Activated T-cell treated with anti-CD3 and anti-CD28 coated beads, Interleukin-2, amount 50 U/mL, for 24 hours (primary cell): ENCODE measurements around the gene MARCHF2.
"Not testable (repeated sequence)": the region's sequence is repeated elsewhere in the genome, so short reads cannot be mapped to it uniquely, and the experiment has no call there.

ENCODE experiments used
- DNase-seq: peaks from one replicate; pipeline ENCODE4 v3.0.0-alpha.2; 2020
- H3K27ac Mint-ChIP-seq: 2 replicates; pipeline ENCODE4 v1.8.0; 2020; ENCODE audit warnings: mild to moderate bottlenecking, mixed read lengths
- H3K27me3 Mint-ChIP-seq: 2 replicates; pipeline ENCODE4 v1.8.0; 2020; ENCODE audit warnings: mixed read lengths
- H3K36me3 Mint-ChIP-seq: 2 replicates; pipeline ENCODE4 v1.8.0; 2020; ENCODE audit warnings: low read depth, mixed read lengths
- H3K4me1 Mint-ChIP-seq: 2 replicates; pipeline ENCODE4 v1.8.0; 2020; ENCODE audit warnings: low read depth, mixed read lengths
- H3K4me3 Mint-ChIP-seq: 2 replicates; pipeline ENCODE4 v1.8.0; 2020; ENCODE audit warnings: mild to moderate bottlenecking, moderate library complexity, mixed read lengths
- H3K9me3 Mint-ChIP-seq: 2 replicates; pipeline ENCODE4 v1.8.0; 2020; ENCODE audit warnings: mixed read lengths

The MARCHF2 gene

DNA sequence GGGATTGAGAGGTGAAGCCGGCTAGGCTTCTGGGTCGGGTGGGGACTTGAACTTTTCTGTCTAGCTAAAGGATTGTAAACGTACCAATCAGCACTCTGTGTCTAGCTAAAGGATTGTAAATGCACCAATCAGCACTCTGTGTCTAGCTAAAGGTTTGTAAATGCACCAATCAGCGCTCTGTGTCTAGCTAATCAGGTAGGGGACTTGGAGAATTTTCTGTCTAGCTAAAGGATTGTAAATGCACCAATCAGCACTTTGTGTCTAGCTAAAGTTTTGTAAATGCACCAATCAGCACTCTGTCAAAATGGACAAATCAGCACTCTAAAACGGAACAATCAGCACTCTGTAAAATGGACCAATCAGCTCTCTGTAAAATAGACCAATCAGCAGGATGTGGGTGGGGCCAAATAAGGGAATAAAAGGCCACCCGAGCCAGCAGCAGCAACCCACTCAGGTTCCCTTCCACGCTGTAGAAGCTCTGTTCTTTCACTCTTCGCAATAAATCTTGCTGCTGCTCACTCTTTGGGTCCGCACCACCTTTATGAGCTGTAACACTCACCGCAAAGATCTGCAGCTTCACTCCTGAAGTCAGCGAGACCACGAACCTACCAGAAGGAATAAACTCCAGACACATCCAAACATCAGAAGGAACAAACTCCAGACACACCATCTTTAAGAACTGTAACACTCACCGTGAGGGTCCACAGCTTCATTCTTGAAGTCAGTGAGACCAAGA, 33.8 kb upstream of the MARCHF2 start:
- not testable (repeated sequence) for H3K27ac Mint-ChIP-seq, H3K4me3 Mint-ChIP-seq, H3K9me3 Mint-ChIP-seq, H3K4me1 Mint-ChIP-seq, H3K27me3 Mint-ChIP-seq, DNase-seq
- H3K36me3 Mint-ChIP-seq: peaks cover 10% of the 10 kb centered on the region

DNA sequence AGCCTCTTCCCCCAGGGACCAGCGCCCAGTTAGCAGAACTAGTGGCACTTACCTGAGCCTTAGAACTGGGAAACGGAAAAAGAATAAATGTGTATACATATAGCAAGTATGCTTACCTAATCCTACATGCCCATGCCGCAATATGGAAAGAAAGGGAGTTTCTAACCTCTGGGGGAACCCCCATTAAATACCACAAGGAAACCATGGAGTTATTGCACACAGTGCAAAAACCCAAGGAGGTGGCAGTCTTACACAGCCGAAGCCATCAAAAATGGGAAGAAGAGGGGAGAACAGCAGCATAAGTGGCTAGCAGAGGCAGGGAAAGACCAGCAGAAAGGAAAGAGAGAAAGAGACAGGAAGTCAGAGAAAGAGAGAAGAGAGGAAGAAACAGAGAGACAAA, 28.5 kb upstream of the MARCHF2 start:
- not testable (repeated sequence) for DNase-seq, H3K36me3 Mint-ChIP-seq, H3K4me3 Mint-ChIP-seq, H3K9me3 Mint-ChIP-seq, H3K4me1 Mint-ChIP-seq, H3K27ac Mint-ChIP-seq, H3K27me3 Mint-ChIP-seq

DNA sequence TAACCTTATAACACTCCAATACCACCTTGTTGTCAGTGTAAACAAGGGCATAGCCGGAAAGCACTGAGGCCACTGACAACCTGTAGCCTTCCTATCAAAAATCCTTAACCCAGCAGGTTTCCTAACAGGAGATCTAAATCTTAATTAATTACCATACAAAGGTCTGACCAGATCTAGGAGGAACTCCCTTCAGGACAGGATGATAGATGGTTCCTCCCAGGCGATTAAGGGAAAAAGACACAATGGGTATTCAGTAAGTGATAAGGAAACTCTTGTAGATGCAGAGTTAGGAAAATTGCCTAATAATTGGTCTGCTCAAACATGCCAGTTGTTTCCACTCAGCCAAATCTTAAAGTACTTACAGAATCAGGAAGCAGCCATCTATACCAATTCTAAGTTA, 28.0 kb upstream of the MARCHF2 start:
- peaks cover 10% of the 10 kb centered on the region for H3K36me3 Mint-ChIP-seq
- not testable (repeated sequence) for H3K4me3 Mint-ChIP-seq, H3K9me3 Mint-ChIP-seq, H3K4me1 Mint-ChIP-seq, H3K27ac Mint-ChIP-seq, H3K27me3 Mint-ChIP-seq, DNase-seq

DNA sequence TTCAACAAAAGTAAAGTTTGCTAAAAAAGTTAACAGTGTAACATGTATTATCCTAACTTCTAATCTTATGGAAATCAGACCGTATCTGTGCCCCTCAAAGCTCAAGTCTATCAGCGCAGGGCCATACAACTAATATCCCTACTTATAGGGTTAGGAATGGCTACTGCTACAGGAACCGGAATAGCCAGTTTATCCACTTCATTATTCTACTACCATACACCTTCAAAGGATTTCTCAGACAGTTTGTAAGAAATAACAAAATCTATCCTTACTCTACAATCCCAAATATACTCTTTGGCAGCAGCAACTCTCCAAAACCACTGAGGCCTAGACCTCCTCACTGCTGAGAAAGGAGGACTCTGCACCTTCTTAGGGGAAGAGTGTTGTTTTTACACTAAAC, 27.5 kb upstream of the MARCHF2 start:
- not testable (repeated sequence) for H3K4me3 Mint-ChIP-seq, H3K27ac Mint-ChIP-seq, H3K4me1 Mint-ChIP-seq, H3K9me3 Mint-ChIP-seq, H3K27me3 Mint-ChIP-seq, DNase-seq
- H3K36me3 Mint-ChIP-seq: peaks cover 12% of the 10 kb centered on the region

DNA sequence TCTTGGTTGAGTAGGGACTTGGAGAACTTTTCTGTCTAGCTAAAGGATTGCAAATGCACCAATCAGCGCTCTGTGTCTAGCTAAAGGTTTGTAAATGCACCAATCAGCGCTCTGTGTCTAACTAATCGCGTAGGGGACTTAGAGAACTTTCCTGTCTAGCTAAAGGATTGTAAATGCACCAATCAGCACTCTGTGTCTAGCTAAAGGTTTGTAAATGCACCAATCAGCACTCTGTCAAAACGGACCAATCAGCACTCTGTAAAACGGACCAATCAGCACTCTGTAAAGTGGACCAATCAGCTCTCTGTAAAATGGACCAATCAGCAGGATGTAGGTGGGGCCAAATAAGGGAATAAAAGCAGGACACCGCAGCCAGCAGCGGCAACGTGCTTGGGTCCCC, 26.7 kb upstream of the MARCHF2 start:
- not testable (repeated sequence) for H3K27ac Mint-ChIP-seq, H3K4me3 Mint-ChIP-seq, H3K9me3 Mint-ChIP-seq, H3K27me3 Mint-ChIP-seq, DNase-seq
- peaks cover 15% of the 10 kb centered on the region for H3K4me1 Mint-ChIP-seq
- H3K36me3 Mint-ChIP-seq: peaks cover 12% of the 10 kb centered on the region

DNA sequence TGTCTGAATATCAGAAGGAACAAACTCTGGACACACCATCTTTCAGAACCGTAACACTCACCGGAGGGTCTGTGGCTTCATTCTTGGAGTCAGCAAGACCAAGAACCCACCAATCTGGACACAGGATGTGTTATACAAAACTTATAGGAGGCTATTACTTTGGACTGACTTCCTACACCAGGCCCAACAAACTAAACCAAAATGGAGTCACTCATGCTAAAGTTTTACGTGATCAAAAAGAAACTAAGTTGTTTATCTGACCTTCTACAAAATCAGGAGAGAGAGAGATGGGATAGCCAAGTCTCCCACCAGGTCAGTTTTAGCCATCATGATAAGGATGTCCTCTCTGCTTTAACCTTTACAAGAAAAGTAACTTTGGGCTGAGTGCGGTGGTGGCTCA, 26.1 kb upstream of the MARCHF2 start:
- H3K27ac Mint-ChIP-seq: no peak overlapping the region
- DNase-seq: no peak
- peaks cover 12% of the 10 kb centered on the region for H3K36me3 Mint-ChIP-seq
- H3K9me3 Mint-ChIP-seq: no peaks in the 10 kb centered on the region
- no peaks in the 10 kb centered on the region for H3K27me3 Mint-ChIP-seq
- peaks cover 21% of the 10 kb centered on the region for H3K4me1 Mint-ChIP-seq
- H3K4me3 Mint-ChIP-seq: no peak overlapping the region

DNA sequence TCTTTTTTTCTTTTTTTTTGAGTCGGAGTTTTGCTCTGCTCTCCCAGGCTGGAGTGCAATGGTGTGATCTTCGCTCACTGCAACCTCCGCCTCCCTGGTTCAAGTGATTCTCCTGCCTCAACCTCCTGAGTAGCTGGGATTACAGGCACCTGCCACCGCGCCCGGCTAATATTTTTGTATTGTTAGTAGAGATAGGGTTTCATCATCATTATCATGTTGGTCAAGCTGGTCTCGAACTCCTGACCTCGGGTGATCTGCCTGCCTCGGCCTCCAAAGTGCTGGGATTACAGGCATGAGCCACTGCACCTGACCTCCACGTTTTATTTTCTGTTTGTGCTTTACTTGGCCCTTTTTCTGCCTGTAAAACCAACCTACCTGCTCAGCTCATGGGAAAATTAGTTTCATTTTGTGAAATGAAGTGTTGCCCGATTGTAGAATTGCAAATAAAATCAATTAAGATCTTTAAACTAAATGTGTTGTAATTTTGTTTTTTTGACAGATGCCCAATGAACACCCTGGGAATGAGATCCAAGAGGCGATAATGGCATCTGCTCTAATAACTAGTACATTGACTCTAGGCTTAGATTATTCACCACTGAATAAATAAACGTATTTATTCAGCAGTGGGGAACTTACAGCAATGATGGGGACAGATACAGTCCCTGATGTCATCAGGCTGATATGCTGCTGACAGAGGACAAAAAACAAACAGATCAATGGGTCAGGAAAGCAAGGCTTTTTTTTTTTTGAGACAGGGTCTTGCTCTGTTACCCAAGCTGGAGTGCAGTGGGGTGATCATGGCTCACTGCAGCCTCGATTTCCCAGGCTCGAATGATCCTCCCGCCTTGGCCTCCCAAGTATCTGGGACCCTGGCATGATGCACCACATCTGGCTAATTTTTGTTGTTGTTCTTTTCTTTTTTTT, 25.2 kb upstream of the MARCHF2 start:
- H3K27me3 Mint-ChIP-seq: no peaks in the 10 kb centered on the region
- H3K36me3 Mint-ChIP-seq: peaks cover 13% of the 10 kb centered on the region
- H3K4me3 Mint-ChIP-seq: peak overlapping the region; percentile 41
- H3K4me1 Mint-ChIP-seq: peaks cover 27% of the 10 kb centered on the region
- peak overlapping the region; percentile 26 for H3K27ac Mint-ChIP-seq
- no peaks in the 10 kb centered on the region for H3K9me3 Mint-ChIP-seq
- no peak for DNase-seq

DNA sequence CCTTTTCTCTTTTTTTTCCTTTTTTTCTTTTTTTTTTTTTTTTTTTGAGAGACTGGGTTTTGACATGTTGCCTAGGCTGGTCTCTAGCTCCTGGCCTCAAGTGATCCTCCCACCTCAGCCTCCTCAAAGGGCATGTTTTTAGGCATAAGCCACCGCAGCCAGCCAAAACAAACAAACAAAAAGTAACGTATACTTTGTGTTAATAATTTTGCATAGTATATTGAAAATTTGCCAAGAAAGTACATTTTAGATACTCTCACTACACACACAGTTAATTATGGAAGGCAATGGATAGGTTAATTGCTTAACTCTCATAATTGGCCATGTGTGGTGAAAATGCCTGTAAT, 24.5 kb upstream of the MARCHF2 start:
- Mint-ChIP-seq H3K4me1 (peaks cover 29% of the 10 kb centered on the region), H3K27me3 (no peaks in the 10 kb centered on the region), H3K4me3 (peak overlapping the region; percentile 20), H3K27ac (no peak overlapping the region), H3K9me3 (no peaks in the 10 kb centered on the region), H3K36me3 (peaks cover 15% of the 10 kb centered on the region)
- no peak for DNase-seq

DNA sequence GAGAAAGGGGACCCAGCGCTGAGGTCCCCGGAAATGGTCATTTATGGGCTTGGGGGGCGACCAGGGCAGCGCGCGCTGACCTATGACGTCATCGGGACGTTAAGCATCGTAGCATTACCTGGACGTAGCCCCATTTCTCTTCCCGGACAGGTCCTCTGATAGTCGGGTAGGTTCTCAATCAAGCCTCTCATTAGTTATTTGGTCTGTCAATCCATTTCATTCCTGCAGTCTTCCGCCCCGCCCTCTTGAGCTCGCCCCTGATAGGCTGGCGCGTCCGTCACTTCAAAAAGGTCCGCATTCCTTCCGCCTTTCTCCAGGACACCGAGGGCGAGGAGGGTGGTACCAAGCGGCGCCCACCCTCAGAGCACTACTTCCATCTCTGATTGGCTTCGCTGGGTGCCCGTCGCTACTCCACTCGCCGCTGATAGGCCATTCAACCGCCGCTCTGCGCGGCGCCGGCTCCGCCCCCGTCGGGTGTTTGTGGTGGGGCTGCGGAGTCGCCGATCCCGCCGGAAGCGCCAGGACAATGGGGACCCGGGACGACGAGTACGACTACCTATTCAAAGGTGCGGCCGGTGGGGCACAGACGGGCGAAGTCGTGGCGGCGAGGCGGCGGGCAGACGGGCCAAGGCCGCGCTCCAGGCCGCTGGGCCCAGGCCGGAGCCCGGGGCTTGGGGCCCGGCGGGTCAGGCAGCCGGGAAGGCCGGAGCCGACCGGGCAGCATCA, 23.1 kb upstream of the MARCHF2 start, which contains the start of gene RAB11B:
TSS of gene RAB11B (plus strand) at position 470 of the 726 bp plus-strand sequence. CDS start at position 527, 57 bp downstream.
- Mint-ChIP-seq H3K4me3 (peak within 1 kb of the TSS; percentile 91), H3K9me3 (no peaks in the 10 kb centered on the region), H3K36me3 (peaks cover 15% of the 10 kb centered on the region), H3K27me3 (no peaks in the 10 kb centered on the region), H3K27ac (peak within 1 kb of the TSS; percentile 99), H3K4me1 (peaks cover 34% of the 10 kb centered on the region)
- DNase-seq: peak; percentile 98

DNA sequence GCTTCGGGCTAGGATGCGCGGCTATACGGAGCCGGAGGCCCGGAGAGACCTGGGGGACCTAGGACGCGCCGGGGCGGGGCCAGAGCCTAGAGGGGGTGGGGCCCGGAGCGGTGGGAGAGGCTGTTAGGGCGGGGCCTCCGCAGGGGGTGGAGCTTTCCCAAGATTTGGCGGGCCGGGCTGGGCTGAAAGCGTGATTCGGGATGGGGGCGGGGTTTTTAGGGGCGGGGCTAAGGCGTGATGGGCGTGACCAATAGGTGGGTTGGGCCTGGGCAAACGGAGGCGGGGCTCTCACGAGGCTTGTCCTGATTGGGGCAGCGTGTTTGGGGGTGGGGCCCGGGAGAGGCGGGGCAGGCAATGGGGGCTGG, 22.5 kb upstream of the MARCHF2 start:
- H3K27me3 Mint-ChIP-seq: no peaks in the 10 kb centered on the region
- peak; percentile 96 for DNase-seq
- no peaks in the 10 kb centered on the region for H3K9me3 Mint-ChIP-seq
- peaks cover 34% of the 10 kb centered on the region for H3K4me1 Mint-ChIP-seq
- H3K4me3 Mint-ChIP-seq: peak overlapping the region; percentile 91
- peak overlapping the region; percentile 84 for H3K27ac Mint-ChIP-seq
- peaks cover 15% of the 10 kb centered on the region for H3K36me3 Mint-ChIP-seq

DNA sequence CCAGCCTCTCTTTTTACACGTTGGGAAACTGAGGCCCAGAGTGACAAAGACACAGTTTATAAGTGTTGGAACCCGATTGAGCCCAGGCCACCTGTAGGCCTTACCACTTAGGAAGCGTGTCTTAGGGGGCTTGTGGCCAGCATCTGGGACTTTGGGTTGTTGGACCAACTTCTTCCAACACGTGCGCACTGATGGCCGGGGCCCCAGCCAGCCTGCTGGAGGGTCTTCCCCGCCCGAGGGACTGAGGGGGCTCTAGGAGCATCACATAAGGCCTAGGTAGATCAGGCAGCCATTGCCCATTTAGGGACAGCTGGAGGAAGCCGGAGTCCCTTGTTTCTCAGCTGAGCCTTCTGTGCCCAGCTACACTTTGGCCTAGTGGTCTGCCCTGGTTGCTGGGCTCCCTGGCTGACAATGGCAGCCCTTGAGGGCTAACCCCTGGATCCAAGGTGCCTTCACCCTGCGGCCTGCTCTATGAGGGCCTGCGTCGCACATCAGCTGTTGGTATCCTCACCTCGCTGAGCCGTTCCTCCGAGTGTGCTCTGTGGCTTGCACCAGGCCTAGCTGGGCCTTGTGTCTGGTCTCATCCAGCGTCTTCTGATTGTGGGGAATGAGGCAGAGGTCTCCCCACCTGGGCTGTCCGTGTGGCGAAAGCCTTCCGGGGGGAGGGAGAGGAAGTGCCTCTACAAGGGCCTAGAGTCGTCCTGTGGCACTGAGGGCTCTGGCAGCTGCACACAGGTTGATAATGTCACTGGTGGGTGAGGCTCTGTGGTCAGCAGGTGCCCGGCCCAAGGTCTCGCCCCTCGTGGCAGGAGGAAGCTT, 21.7 kb upstream of the MARCHF2 start:
- peak overlapping the region; percentile 84 for H3K27ac Mint-ChIP-seq
- no peak for DNase-seq
- H3K4me3 Mint-ChIP-seq: peak overlapping the region; percentile 91
- H3K9me3 Mint-ChIP-seq: no peaks in the 10 kb centered on the region
- H3K36me3 Mint-ChIP-seq: peaks cover 13% of the 10 kb centered on the region
- peaks cover 39% of the 10 kb centered on the region for H3K4me1 Mint-ChIP-seq
- no peaks in the 10 kb centered on the region for H3K27me3 Mint-ChIP-seq

DNA sequence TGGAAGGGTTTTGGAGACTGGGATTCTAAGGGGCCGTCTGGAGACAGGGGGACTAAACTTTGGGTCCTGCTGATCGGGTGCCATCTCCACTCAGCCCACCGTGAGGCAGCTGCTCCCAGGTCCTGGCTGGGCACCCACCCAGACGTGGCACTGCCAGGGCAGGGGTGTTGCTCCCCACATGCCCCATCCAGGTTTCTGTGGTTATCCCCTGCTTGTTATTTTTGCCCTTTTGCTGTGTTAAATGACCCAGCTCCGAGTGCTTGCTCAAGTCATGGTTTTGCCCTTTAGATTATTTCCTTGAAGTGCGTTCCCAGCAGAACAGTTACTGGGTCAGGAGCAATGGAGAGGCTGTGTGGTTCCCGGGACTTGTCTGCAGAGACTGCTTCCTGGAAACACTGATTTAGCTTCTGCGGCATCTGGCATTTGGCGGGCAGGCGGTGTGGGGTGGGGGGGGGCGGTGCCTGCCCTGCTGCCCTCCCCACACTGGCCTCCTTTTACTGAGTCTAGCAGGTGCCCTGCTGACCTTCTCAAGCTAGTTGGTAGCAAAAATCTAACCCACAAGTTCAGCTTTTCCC, 21.0 kb upstream of the MARCHF2 start:
- H3K4me3 Mint-ChIP-seq: peak overlapping the region; percentile 45
- H3K4me1 Mint-ChIP-seq: peaks cover 44% of the 10 kb centered on the region
- peak overlapping the region; percentile 77 for H3K27ac Mint-ChIP-seq
- peaks cover 7% of the 10 kb centered on the region for H3K36me3 Mint-ChIP-seq
- DNase-seq: no peak
- H3K27me3 Mint-ChIP-seq: no peaks in the 10 kb centered on the region
- H3K9me3 Mint-ChIP-seq: no peaks in the 10 kb centered on the region

DNA sequence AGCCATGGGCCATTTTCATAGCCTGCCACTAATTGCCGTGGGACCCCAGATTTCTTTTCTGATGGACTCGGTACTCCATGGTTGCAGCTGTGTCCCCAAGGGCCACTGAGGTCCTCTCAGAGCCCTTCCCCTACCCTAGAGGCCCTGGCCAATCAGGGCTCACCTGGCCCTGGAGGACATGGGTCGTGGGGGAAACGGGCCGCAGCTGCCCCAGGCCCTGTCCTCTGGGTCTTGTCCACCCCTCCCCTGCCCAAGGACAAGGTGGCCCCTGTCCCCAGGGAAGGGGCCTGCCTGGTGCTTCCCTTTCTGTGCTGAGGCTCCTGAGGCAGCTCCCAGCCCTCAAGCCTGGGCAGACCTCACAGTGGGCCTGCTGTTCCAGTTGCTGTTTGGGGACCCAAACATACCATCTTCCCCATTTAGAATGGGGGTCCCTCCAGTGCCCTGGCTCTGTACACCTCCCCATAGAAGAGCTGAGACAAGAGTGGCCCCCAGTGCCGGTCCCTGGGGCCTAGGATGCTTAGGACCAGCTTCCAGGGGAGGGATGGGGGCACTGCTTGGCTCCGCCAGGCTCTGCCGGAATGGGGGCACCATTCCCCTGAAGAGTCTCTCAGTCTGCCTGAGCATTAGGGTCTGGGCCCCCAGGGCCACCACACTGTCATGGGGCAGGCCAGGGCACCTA, 19.8 kb upstream of the MARCHF2 start:
- peaks cover 44% of the 10 kb centered on the region for H3K4me1 Mint-ChIP-seq
- H3K9me3 Mint-ChIP-seq: no peaks in the 10 kb centered on the region
- peaks cover 7% of the 10 kb centered on the region for H3K36me3 Mint-ChIP-seq
- peak overlapping the region; percentile 37 for H3K27ac Mint-ChIP-seq
- H3K4me3 Mint-ChIP-seq: no peak overlapping the region
- no peaks in the 10 kb centered on the region for H3K27me3 Mint-ChIP-seq
- no peak for DNase-seq
